ENCODE results near the gene ILK. TPM values are rescaled to one million over a fixed set of nuclear protein-coding genes. Genes with fewer than 3 reads are reported as not detected.

ILK gene
- 32.4 TPM for total RNA-seq

- peak; percentile 96 for ATAC-seq
Measured at GRCh38 chr11:6603287-6604080, at the start of gene ILK, which contains the start of gene RRP8. TSS of gene ILK (plus strand) at chr11:6603774. CDS start at chr11:6604272, 498 bp downstream. TSS of gene RRP8 (minus strand) at chr11:6603616. CDS start at chr11:6603502, 114 bp downstream.

DNA sequence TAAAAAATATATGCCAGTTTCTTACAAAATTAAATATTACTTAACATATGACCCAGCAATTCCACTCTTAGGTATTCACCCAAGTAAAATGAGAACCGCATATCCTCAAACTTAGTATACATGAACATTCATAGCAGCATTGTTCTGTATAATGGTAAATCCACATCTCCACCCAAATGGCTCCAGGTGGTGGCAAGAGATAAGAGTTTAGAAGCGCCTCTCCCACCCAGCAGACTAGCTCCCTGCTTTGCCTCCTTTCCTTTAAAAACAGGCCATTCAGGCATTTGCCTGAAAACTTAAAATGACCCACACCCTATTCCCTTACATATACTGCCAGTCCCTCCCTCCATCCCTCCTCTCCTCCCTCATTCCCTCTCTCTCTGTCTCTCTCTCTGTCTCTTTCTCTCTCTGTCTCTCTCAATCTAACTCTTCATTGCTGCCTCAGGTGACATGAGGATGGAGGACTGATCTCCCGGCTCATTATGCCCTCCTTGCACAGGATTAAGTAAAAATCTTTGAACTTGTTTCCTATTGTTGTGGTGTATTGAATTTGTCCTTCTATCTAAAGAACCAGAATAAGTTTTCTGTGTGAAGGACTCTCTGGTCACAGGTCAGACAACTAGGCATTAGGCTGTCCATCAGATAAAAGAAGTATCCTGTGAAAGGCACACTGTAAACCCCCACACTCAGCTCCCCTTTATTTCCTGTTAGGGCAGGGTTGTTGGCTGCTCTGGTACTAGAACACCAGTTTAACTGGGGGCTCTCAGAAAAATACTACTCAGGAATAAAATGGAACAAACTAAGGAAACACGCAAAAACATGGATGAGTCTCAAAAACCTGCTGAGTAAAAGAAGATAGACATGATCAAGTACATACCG, 48.5 kb upstream of the ILK start:
- ATAC-seq = no peak

GRCh38 chr11:6556139-6556949, 47.2 kb upstream of the ILK start:
- no peak for ATAC-seq

- ATAC-seq = no peak
Measured at GRCh38 chr11:6557063-6557462, 46.5 kb upstream of the ILK start.

DNA sequence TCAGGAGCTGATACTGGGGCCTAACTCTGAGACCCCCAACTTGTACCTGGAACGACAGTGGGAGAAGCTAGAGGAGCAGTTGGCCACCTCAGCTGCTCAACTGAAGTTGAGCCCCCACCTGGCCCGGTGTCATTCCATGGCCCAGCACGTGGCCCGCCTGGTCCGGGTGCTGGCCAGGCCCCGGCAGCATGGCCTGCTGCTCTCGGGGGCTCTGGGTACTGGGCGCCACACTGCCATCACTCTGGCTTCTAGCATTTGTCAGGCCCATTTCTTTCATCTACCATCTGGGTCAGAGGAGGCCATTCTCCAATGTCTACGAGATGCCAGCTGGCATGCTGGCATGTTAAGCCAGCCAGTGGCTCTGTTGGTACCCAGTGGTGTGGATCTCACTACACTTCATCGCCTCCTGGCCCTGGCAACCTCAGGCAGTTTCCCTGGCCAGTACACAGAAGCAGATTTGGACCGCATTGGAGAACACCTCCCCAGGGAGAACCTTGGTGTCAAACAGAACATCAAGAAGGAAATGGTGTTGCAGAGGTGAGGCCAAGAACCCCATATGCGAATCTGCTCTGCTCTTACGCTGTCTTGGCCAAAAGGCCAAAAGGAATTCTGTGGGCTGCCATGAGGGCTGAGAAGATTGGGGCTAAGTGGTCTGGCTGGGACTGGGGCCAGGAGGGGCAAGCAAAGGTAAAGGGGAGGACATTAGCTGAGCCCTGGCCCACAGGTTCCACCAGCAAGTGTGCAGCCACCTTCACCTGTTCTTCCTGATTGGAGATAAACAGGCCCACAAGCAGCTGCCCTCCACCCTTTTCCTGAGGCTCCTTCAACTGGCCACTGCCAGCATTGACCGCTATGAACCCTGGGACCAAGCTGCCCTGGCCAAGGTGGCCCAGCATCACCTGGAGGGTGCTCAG, 45.6 kb upstream of the ILK start:
- ATAC-seq = no peak

DNA sequence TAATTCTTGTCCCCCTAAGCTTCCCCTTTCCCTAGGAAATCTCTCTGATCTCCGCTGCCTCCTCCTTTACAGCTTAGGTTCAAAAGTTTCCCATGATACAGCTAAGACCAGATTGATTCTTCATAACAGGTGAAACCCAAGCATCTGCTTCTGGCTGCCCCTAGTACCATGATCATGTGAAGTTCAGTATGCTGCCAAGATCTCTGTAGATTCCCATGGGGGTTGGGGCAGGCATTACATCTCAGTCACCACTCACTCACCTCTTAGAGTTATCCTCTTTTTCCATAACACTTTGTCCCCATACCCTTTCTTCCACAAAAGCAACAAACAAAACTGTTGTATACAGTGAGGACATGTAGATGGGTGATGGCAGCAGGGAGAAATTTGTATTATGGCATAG, 44.2 kb upstream of the ILK start:
- ATAC-seq = no peak

- ATAC-seq = no peak
Measured at GRCh38 chr11:6561288-6561687, 42.3 kb upstream of the ILK start.

DNA sequence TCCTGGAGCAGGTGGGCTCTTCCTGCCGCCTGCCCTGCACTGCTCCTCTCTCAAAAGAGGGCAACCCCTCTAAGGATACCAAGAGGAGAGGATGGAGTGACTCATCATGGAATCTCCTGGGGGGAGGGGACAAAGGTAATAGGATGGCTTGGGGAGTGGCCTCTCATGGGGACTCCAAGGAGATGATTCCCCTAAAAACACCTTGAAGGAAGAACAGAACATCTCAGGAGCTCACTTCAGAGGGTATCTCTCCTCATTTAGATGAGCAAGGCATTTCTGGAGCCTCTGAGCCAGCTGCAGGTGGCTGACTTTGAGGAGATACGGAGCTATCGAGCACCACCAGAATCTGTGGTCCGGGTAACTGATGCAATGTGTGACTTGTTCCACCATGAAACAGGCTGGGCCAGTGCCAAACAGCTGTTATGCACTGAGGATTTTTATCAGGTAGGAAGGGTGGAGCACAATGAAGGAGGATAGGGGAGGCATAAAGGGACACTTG, 40.4 kb upstream of the ILK start:
- no peak for ATAC-seq

- ATAC-seq = no peak
Measured at GRCh38 chr11:6563667-6564066, 39.9 kb upstream of the ILK start.

DNA sequence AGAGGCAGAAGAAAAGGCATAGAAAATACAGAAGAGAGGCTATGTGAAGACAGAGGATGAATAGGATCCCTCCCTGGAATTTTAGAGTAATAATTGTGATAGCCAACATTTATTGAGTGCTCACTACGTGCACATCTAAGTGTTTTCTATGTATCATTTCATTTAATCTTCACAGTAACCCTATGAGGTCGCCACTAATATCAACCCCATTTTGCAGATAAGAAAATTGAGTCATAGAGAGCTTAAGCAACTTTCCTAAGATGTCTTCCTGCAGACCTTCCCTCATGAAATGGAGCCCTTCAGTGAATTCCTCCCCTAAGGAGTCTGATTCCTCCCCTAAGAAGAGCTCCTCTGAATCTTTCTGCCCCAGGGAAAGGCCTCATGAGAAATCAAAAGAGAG, 38.2 kb upstream of the ILK start:
- no peak for ATAC-seq

- ATAC-seq = no peak
Measured at GRCh38 chr11:6565988-6566703, 37.4 kb upstream of the ILK start.

DNA sequence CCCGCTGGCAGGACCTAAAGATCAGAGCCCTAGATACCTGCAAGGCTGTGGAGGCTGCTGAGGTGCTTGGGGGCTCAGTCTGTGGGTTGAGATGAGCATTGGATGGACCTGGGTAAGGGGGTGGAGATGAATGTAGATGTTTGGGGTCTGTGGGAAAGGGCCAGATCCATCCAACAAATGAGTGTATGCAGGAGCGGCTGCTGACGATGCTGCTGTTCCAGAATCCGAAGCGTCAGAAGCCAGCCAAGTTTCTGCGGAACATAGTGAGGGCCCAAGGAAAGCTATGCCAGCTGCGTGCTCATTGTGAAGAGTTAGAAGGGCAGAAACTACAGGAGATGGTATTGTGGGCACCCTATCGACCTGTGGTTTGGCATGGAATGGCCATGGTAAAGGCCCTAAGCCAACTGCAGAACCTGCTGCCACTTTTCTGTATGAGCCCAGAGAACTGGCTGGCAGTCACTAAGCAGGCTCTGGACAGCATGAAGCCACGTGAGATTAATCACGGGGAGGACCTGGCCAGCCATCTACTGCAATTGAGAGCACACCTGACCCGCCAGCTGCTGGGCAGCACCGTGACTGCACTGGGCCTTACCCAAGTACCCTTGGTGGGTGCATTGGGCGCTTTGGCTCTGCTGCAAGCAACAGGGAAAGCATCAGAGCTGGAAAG, 36.7 kb upstream of the ILK start:
- no peak for ATAC-seq

GRCh38 chr11:6567371-6567745, 36.2 kb upstream of the ILK start:
- no peak for ATAC-seq

DNA sequence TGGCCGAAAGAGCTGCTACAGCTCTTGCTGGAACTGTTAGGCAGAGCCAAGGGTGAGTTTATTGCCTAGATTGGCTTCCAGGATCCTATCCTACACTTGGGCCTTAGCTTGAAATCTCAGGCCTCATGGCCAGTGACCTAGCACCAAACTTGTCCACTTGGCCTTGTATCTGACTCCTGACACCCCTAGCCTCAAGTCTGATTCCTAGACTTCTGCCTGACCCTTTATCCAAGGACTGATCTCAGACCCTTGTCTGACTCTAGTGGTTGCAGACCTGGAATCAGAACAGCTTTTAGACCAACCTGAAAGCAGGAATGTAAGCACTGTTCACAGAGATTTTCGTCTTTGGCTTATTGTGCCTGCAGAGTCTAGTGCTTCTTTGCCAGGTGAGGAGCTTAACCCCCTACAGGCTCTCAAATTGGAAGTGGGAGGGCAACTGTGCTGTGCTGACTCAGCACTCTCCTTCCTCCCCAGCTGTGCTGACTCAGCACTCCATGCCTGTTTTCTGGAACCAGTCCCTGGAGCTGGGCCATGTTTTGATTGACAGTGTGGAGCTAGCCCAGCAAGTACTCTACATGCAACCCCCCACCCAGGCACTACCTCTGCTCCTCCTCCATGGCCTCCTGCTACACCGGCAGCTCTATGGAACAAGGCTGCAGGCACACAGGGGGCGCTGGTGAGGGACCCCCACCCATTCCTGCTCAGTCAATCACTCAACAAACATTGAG, 35.2 kb upstream of the ILK start:
- peak; percentile 72 for ATAC-seq

DNA sequence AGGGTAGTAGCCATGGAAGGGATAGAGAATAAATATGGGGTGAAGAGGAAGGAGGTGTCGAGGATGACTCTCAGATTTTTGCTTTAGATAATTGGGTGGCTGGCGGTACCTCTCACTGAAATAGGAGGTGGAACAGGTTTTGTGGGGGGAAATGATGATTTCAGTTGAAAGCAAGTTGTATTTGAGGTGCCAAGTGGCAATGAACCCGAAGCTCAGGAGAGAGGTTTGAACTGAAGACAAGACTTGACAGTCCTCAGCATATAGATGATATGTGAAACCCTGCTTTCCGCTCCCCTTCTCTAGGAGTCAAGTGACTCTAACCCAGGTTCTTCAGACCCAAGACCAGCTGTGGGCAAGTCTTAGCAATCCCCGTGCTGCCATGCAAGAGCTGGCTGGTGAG, 33.9 kb upstream of the ILK start:
- no peak for ATAC-seq

DNA sequence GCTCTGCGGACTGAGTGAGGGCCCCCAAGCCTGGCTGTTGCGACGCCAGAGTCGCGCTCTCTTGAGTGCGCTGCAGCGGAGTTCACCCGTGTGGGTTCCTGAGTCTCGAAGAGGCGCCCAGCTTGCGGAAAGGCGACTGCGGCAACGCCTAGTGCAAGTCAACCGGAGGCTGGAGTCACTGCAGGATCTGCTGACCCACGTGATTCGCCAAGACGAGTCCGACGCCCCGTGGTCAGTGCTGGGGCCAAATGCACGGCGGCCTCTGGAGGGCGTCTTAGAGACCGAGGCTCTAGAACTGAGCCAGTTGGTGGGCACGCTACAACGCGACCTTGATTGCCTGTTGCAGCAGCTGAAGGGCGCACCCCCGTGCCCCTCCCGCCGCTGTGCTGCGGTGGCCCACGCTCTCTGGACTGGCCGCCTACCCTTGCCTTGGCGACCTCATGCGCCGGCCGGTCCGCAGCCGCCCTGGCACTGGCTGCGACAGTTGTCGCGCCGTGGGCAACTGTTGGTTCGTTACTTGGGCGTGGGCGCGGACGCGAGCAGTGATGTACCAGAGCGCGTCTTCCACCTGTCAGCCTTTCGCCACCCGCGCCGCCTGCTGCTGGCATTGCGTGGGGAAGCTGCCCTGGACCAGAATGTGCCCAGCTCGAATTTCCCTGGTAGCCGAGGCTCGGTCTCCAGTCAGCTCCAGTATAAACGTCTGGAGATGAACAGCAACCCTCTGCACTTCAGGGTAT, 32.7 kb upstream of the ILK start:
- no peak for ATAC-seq

DNA sequence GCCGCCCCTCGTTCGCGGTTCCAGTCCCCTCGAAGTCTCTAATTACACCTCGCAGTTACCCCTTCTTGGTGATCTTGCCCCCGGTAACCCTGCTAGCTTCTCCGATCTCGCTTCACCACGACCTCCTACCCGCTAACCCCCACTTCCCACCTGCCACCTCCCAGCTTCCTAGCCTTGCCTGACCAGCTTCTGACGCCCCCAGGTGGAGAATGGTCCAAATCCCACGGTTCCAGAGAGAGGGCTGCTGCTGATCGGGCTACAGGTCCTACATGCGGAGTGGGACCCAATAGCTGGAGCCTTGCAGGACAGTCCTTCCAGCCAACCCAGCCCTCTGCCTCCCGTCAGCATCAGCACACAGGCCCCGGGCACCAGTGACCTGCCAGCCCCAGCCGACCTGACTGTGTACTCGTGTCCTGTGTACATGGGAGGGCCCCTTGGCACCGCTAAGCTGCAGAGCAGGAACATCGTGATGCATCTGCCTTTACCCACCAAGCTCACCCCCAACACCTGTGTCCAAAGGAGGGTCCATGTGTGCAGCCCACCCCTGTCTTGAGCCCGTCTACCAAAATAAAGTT, 32.1 kb upstream of the ILK start:
- ATAC-seq = no peak

- ATAC-seq = peak; percentile 37
Measured at GRCh38 chr11:6572215-6572614, 31.4 kb upstream of the ILK start.

Data from esophagus mucosa (tissue), 1 donor.